NOMO-1 (cell line): ENCODE measurements around the gene ADAP1.
A peak's percentile ranks its signal among the peaks of the same experiment; 100 is the strongest.

ENCODE experiments used
- DNase-seq, 2 experiments: peaks; one replicate each; lab custom pipeline; 2025; ENCODE audit not compliant: unreplicated experiment in 2 of 2; lab: John Stamatoyannopoulos, UW

Gene ADAP1

DNA sequence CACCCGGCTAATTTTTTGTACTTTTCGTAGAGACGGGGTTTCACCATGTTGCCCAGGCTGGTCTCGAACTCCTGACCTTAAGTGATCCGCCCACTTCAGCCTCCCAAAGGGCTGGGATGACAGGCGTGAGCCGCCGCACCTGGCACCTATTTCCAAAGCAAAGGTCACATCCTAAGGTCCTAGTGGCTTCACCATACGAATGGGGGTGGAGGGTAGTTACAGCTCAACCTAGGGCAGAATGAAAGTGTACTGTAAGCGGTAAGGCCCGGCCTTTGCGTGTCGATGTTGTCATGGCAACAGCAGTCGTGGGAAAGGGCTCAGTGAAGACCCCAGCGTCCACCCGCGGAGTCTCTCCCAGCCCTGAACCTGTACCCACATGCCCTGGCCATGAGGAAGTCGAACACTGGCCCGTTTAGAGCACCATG is 22.4 kb upstream of the ADAP1 start:
- DNase-seq = no peak

GRCh38 chr7:975702-976473 is 21.4 kb upstream of the ADAP1 start:
- DNase-seq = no peak

- peak; percentile 65 to 83 for DNase-seq
These were observed 20.6 kb upstream of the ADAP1 start, which contains the start of gene COX19 for GRCh38 chr7:974820-975681. TSS of gene COX19 (minus strand) at chr7:975549. CDS start at chr7:975509, 40 bp downstream.

- DNase-seq = peak in 1 of 2 experiments; percentile 36
These were observed 19.7 kb upstream of the ADAP1 start for GRCh38 chr7:974172-974571.

DNA sequence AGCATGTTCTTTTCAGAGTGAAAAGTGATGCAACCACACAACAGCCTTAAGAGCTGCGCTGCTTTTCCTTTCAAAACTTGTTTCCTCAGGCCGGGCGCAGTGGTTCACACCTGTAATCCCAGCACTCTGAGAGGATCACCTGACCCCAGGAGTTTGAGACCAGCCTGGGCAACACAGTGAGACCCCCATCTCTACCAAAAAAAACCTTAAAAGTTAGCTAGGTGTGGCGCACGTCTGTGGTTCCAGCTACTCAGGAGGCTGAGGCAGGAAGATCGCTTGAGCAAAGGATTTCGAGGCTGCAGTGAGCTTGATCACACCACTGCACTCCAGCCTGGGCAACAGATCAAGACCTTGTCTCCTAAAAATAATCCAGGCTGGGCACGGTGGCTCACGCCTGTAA is 18.8 kb upstream of the ADAP1 start:
- no peak for DNase-seq

DNA sequence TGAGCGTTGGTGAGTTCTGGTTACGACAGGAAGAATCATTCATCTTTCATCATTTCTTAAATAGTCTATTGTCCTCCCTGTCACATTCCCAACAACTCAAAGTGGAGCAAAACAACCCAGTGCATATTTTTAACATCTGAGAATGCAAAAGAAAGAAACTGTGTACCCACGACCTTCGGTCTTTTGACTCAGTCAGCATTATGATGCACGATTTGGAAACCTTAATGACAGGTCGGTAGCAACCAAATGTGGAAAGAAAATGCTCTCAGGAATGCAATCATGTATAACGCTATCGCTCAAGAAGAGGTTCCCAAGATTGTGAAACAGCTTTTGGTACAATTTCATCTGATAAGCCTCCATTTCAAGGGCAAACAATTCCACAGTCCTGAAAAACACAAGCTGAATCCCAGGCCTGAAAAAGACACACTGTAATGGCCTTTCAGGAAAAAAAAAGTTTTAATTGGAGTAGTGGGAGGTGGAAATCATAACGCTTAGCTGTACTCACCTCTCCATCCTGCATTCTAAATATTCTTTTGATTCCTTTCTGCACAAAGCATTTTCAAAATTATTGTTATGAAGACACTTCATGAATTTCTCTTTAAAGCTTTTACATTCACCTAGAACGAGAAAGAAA is 18.3 kb upstream of the ADAP1 start:
- DNase-seq = no peak

GRCh38 chr7:972110-972509 is 17.6 kb upstream of the ADAP1 start:
- DNase-seq = no peak

- no peak for DNase-seq
These were observed 16.3 kb upstream of the ADAP1 start for GRCh38 chr7:970744-971143.

- DNase-seq = no peak
These were observed 14.9 kb upstream of the ADAP1 start for GRCh38 chr7:969403-969802.

GRCh38 chr7:968205-969105 is 14.0 kb upstream of the ADAP1 start:
- no peak for DNase-seq

- no peak for DNase-seq
These were observed 13.0 kb upstream of the ADAP1 start for GRCh38 chr7:967361-968082.

DNA sequence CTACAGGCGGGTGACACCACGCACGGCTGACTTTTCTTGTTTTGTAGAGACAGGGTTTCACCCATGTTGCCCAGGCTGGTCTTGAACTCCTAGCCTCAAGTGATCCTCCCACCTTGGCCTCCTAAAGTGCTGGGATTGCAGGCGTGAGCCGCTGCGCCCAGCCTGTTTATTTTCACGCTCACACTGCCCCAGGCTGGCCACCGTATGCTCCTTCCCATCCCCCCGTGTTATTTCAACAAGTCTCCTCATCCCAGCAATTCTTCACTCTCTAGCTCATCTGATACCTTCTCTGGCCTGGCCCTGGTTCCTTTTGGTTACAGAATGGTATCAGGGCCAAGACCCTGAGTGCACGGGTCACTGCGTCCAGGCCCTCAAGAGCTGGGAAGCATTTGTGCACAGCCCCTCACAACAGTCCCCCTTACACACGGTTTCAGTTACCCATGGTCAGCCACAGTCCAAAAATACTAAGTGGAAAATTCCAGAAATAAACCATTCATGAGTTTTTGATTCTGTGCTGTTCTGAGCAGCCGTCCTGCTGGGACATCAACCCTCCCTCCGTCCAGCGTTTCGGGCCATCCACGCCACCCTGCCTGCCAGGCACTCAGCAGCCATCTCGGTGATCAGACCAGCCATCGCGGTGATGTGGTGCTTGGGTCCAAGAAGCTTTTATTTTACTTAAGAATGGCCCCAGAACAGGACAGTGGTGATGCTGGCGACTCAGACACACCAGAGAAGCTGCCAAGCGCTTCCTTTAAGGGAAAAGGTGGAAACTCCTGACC is 12.0 kb upstream of the ADAP1 start:
- DNase-seq = no peak

- DNase-seq = peak; percentile 75 to 81
These were observed 10.1 kb upstream of the ADAP1 start for GRCh38 chr7:964401-965231.

GRCh38 chr7:963236-964078 is 9.0 kb upstream of the ADAP1 start:
- no peak for DNase-seq

GRCh38 chr7:962401-963081 is 8.1 kb upstream of the ADAP1 start:
- no peak for DNase-seq

- DNase-seq = no peak
These were observed 7.3 kb upstream of the ADAP1 start for GRCh38 chr7:961546-962400.
